Prostate gland (tissue), 2 donors: Measurements from ENCODE around the gene TBC1D30.

Experiments used
- CTCF ChIP-seq, 4 experiments: fragments of 200-600 bp in 2 of 4; fragments of 450-650 bp in 2 of 4; sonication (generic) in 2 of 4; IDR thresholded peaks; 1 replicate in 3 of 4; 2 replicates in 1 of 4; pipeline ENCODE4 v1.5.1; 2016 to 2019; ENCODE audit warnings: antibody characterized with exemption in 4 of 4, mild to moderate bottlenecking in 2 of 4, moderate library complexity in 2 of 4
- POLR2AphosphoS5 ChIP-seq: sonication (generic); formaldehyde crosslinking; IDR thresholded peaks from one replicate; pipeline ENCODE4 v1.6.1; 2017; ENCODE audit warnings: antibody characterized with exemption

- TF ChIP-seq CTCF (IDR thresholded peaks at IDR 0.05) (no peak), POLR2AphosphoS5 (no peak)
Measured at GRCh38 chr12:64781280-64782190, 42.9 kb upstream of the TBC1D30 start.
